Bronchial epithelial cell (primary cell): ENCODE results near the gene LCTL. TPM values are rescaled to one million over a fixed set of nuclear protein-coding genes. Genes with fewer than 3 reads are reported as not detected.

ENCODE experiments used
- DNase-seq: peaks from one replicate; pipeline ENCODE4 v3.0.0-alpha.2; 2010; ENCODE audit warnings: low read depth
- FAIRE-seq: peaks from 2 replicates; lab custom pipeline; 2011; peaks lifted over from hg19 to GRCh38; lab: Jason Lieb, UNC
- H3K27me3 ChIP-seq: 2 replicates; pipeline ENCODE4 v1.5.1; 2011; ENCODE audit warnings: low read length; ENCODE audit not compliant: control insufficient read depth, insufficient read depth
- H3K36me3 ChIP-seq: 2 replicates; pipeline ENCODE4 v1.5.1; 2011; ENCODE audit warnings: low read length; ENCODE audit not compliant: control insufficient read depth, insufficient read depth
- H3K4me3 ChIP-seq: 2 replicates; pipeline ENCODE4 v1.5.1; 2011; ENCODE audit warnings: mild to moderate bottlenecking, low read depth, low read length, control low read depth
- CTCF ChIP-seq: IDR thresholded peaks from 2 replicates; pipeline ENCODE4 v1.5.1; 2011; ENCODE audit warnings: mild to moderate bottlenecking, moderate library complexity, low read length, control low read depth, inconsistent platforms; ENCODE audit not compliant: insufficient read depth, severe bottlenecking
- total RNA-seq: library from RNA; depleted of rRNA; stranded (reverse); fragments of >200 nt; gene quantifications from 2 replicates; pipeline ENCODE4 v1.2.1, GENCODE V29; 2014

LCTL gene
- total RNA-seq, 1 donor from 2014 or later: 0.26 TPM

DNA sequence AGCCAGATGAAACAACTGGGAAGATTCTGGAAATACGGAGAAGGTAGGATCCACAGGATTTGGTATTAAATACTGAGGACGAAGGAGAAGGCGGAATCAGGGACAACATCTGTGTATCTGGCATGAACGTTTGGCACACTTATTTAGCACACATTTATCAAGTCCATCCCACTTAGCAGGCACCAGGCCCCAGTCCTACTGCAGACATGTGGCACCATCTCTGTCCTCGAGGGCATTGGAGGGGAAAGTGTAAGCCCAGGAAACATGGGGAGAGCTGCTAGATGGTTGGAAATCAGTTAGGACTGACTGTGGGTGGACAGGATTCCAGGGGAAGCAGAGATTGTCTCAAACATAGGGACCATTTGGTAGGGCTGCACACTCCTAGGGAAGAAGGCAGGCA, 29.0 kb upstream of the LCTL start:
- no peaks in the 10 kb centered on the region for H3K36me3 ChIP-seq
- TF ChIP-seq CTCF: no peak
- no peak overlapping the region for H3K4me3 ChIP-seq
- FAIRE-seq: no peak
- DNase-seq: no peak
- H3K27me3 ChIP-seq: no peaks in the 10 kb centered on the region

GRCh38 chr15:66594344-66594743, 28.5 kb upstream of the LCTL start:
- Histone ChIP-seq H3K4me3 (no peak overlapping the region), H3K27me3 (no peaks in the 10 kb centered on the region), H3K36me3 (no peaks in the 10 kb centered on the region)
- DNase-seq (no peak), FAIRE-seq (no peak)
- TF ChIP-seq CTCF: no peak

DNA sequence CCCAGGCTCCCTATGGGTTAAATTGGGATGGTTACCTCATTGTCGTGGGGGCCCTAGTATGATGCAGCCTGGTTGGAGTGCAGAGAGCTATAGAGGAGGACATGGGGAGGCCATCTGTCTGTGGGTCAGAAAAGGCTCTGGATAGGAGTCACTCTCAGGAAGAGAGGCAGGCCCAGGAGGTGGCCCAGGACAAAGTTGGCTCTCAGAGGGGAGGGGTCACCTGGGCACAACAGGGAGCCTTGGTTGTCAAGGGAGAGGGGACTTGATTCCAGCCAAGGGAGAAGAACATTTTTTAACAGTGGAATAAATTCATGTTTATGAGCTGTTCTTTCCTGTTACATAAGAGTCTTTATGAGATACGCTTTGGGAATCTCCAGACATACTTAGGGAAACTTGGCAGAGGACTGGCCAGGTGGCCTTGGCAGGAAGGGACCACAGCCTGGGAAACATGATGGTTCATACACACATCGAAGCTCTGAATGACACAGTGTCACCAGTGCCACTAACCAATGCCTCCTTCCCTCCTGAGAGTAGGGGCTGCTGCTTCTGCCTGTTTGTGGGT, 27.5 kb upstream of the LCTL start:
- FAIRE-seq (no peak), DNase-seq (no peak)
- Histone ChIP-seq H3K27me3 (no peaks in the 10 kb centered on the region), H3K4me3 (no peak overlapping the region), H3K36me3 (no peaks in the 10 kb centered on the region)
- no peak for TF ChIP-seq CTCF

DNA sequence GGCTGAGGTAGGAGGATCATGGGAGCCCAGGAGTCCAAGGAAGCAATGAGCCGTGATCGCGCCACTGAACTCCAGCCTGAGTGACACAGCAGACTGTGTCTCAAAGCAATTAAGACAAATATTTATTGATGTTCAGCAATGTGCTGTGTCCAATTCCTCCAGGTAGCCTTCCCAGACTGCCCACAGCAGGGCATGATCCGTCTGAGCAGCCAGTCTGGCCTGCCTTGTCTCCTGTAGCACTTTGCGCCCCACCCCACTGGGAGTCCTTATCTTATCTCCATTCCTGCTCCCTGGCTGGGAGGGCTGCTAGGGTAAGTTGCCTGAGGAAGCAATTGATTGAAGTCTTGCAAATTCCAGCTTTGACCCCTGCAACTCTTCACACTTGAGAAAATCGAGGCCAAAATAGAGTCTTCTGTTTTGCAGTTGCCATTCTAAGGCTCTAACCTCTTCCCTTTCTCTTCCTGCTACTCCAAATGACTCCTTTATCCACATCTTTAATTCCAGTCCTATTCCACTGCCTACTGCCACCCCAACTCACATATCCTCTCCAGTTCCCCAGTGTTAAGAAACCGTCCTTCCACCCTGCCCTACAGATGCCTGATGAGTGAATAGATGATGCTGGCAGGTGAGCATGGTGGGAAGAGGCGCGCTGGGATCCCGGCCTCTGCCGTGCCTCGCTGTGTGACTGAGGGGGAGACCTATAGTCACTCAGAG, 26.9 kb upstream of the LCTL start:
- no peak for TF ChIP-seq CTCF
- no peaks in the 10 kb centered on the region for H3K27me3 ChIP-seq
- no peak for FAIRE-seq

DNA sequence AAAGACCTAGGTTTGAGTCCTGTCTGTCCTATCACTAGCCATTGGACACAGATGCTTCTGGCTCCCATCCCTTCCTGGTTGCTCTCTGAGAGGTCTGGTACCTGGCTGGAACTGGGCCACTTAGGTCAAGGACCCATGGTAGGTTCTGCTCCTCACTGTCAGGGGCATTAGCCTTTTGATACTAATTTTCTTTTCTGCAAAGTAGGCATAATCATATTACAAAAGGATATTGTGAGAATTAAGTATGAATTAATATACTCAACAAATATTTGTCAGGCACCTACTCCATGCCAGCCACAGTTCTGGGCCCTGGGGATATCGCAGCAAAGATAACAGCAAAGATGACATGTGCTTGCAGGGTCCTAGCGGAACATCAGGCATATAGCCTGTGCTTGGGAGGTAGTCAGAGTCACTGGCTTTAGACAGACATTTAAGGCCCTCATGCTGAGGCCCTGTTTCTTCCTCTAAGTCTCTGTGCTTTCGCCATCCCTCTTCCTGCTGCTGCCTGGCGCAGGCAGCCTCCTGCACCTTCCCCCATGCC, 25.6 kb upstream of the LCTL start:
- DNase-seq (no peak), FAIRE-seq (no peak)
- Histone ChIP-seq H3K36me3 (no peaks in the 10 kb centered on the region), H3K4me3 (no peak overlapping the region), H3K27me3 (peaks cover under 1% of the 10 kb centered on the region)
- TF ChIP-seq CTCF: no peak

More for the DNA sequence above, 26.9 kb upstream of the LCTL start:
- Histone ChIP-seq H3K36me3 (no peaks in the 10 kb centered on the region), H3K4me3 (no peak overlapping the region)
- DNase-seq: no peak
